ENCODE measurements around the gene CRYBB1. TPM values are rescaled to one million over a fixed set of nuclear protein-coding genes. Genes with fewer than 3 reads are reported as not detected.

Gene CRYBB1
- polyA plus RNA-seq, 1 of the 3 experiments (the other 2 are of a cell fraction): 0.05 TPM

DNA sequence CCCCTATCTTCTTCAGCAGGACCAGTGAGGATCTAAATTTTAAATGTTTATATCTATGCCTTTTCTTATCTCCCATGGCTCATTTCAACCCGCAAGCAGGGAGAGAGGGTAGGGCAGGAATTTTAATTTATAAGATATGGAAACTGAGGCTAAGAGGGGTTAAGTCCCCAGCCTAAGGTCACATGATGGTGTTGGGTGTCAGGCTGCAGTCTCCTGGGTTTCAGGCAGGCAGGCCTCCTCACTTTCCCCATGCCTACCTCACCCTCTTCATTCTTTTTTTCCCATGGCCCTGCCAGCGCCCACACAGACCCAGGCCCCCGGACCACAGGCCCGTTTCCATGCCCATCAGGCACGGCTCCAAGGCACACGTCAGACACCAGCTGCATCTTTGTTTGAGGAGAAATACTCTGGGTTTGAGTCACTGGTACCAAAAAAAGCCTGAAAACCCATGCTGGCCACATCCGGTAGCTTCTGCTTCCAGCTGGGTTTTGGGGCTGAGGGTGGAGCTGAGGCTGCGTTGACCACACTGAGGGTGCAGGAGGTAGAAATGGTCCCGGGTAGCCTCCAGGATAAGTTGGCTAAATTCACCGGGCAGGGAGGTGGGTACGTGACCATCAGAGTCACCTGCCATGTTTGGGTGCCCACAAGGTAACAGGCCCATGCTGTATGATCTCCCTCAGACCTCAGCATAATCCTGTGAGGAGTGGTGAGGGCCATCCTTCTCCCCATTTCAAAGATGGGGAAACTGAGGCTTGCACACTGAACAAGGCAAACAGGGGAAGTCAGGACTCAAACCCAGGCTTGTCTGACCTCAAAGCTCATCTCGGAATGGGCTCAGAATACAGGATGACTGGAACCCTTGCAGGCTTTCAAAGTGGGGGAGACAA, 7.5 kb downstream of the CRYBB1 start:
- H3K4me1 ChIP-seq (ENCODE audit: control insufficient read depth in 1 of 2, insufficient read depth in 2 of 2, low read depth in 1 of 2, low read length in 1 of 2): peaks cover 5 to 11% of the 10 kb centered on the region in 2 experiments; a peak in 3 of 4 replicates
- no peak overlapping the region for H2AFZ ChIP-seq (ENCODE audit: low read depth)
- CTCF ChIA-PET: interaction anchor here (1.0 kb wide), 1 partner anchor 59 kb away, joined by 3 read pairs; no protein-coding TSS in a partner anchor
- H3K27ac ChIP-seq (ENCODE audit: low read depth in 2 of 2, low read length in 1 of 2): peak overlapping the region in 1 of 2 experiments; percentile 72; a peak in 2 of 4 replicates
- WGBS (ENCODE audit: low lambda C conversion rate): 28% methylated on average over 10 of the region's 12 CpGs
- POLR2A ChIA-PET: no interaction called here
- H3K79me2 ChIP-seq (ENCODE audit: insufficient read depth): no peaks in the 10 kb centered on the region
- TF ChIP-seq FOSL2 (IDR thresholded peaks at IDR 0.05; ENCODE audit: borderline replicate concordance, low read depth): peak; percentile 86
- TF ChIP-seq FOXM1 (IDR thresholded peaks at IDR 0.05; ENCODE audit: low read depth): 0 out of 2 replicates have a peak, but pooled peaks have one; percentile 36
- peak; percentile 85 for TF ChIP-seq JUND (IDR thresholded peaks at IDR 0.05)
- TF ChIP-seq, protein P1, sequence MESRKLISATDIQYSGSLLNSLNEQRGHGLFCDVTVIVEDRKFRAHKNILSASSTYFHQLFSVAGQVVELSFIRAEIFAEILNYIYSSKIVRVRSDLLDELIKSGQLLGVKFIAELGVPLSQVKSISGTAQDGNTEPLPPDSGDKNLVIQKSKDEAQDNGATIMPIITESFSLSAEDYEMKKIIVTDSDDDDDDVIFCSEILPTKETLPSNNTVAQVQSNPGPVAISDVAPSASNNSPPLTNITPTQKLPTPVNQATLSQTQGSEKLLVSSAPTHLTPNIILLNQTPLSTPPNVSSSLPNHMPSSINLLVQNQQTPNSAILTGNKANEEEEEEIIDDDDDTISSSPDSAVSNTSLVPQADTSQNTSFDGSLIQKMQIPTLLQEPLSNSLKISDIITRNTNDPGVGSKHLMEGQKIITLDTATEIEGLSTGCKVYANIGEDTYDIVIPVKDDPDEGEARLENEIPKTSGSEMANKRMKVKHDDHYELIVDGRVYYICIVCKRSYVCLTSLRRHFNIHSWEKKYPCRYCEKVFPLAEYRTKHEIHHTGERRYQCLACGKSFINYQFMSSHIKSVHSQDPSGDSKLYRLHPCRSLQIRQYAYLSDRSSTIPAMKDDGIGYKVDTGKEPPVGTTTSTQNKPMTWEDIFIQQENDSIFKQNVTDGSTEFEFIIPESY (IDR thresholded peaks at IDR 0.05; ENCODE audit: borderline replicate concordance, low read depth): peak; percentile 61; the same call in 1 of the 2 replicates
- peak; percentile 96 for TF ChIP-seq MEF2A (IDR thresholded peaks at IDR 0.05; ENCODE audit: borderline replicate concordance, low read depth)
- no peak for TF ChIP-seq FOXJ3 (CRISPR knock-in tag; IDR thresholded peaks at IDR 0.05)
- TF ChIP-seq POLR2AphosphoS5 (IDR thresholded peaks at IDR 0.05; ENCODE audit: low read depth, low read length): peak; percentile 48; the same call in 1 of the 2 replicates
- TF ChIP-seq SIN3A (IDR thresholded peaks at IDR 0.05; ENCODE audit: borderline replicate concordance, low read depth, low read length): no peak
- TF ChIP-seq, protein P2, sequence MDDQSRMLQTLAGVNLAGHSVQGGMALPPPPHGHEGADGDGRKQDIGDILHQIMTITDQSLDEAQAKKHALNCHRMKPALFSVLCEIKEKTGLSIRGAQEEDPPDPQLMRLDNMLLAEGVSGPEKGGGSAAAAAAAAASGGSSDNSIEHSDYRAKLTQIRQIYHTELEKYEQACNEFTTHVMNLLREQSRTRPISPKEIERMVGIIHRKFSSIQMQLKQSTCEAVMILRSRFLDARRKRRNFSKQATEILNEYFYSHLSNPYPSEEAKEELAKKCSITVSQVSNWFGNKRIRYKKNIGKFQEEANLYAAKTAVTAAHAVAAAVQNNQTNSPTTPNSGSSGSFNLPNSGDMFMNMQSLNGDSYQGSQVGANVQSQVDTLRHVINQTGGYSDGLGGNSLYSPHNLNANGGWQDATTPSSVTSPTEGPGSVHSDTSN (IDR thresholded peaks at IDR 0.05): peak; percentile 64
- TF ChIP-seq TEAD4 (IDR thresholded peaks at IDR 0.05; ENCODE audit: borderline replicate concordance, insufficient read depth): peak; percentile 79
- TF ChIP-seq ELF1 (IDR thresholded peaks at IDR 0.05): no peak
- TF ChIP-seq CHD2 (IDR thresholded peaks at IDR 0.05; ENCODE audit: low read length, partially characterized antibody): no peak
- no peak for TF ChIP-seq RAD21 (IDR thresholded peaks at IDR 0.05; ENCODE audit: low read length)
- TF ChIP-seq, protein P3, sequence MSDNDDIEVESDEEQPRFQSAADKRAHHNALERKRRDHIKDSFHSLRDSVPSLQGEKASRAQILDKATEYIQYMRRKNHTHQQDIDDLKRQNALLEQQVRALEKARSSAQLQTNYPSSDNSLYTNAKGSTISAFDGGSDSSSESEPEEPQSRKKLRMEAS (IDR thresholded peaks at IDR 0.05; ENCODE audit: low read depth): peak; percentile 19; the same call in 1 of the 2 replicates
- TF ChIP-seq NFIC (IDR thresholded peaks at IDR 0.05; ENCODE audit: borderline replicate concordance): peak; percentile 93
- TF ChIP-seq TCF12 (IDR thresholded peaks at IDR 0.05): peak; percentile 97
- no peak for TF ChIP-seq YY1 (IDR thresholded peaks at IDR 0.05; ENCODE audit: low read depth)
- TF ChIP-seq EP300 (IDR thresholded peaks at IDR 0.05; ENCODE audit: borderline replicate concordance in 1 of 2, low read depth in 1 of 2, low read length in 1 of 2): peak in 1 of 2 experiments; percentile 79; a peak in 1 of 4 replicates
- peak; percentile 64; the same call in 1 of the 2 replicates for TF ChIP-seq RXRA (IDR thresholded peaks at IDR 0.05; ENCODE audit: borderline replicate concordance, low read depth)
- no peak for TF ChIP-seq NRF1 (IDR thresholded peaks at IDR 0.05; ENCODE audit: low read depth, low read length)
- H3K4me3 ChIP-seq (ENCODE audit: low read depth in 2 of 2, low read length in 1 of 2): no peak overlapping the region
- H3K9ac ChIP-seq: no peak overlapping the region
- no peaks in the 10 kb centered on the region for H3K27me3 ChIP-seq (ENCODE audit: insufficient read depth)
- H3K36me3 ChIP-seq (replicated peaks in 1 of 2; ENCODE audit: control insufficient read depth in 1 of 2, insufficient read depth in 2 of 2, low read length in 1 of 2): no peaks in the 10 kb centered on the region
- H4K20me1 ChIP-seq (ENCODE audit: insufficient read depth): no peaks in the 10 kb centered on the region
- H3K4me2 ChIP-seq: peak overlapping the region; percentile 37
- no peaks in the 10 kb centered on the region for H3K9me3 ChIP-seq
- H3K9me2 ChIP-seq: no peaks in the 10 kb centered on the region
- DNase-seq: no peak
- peaks cover 7% of the 10 kb centered on the region for H3F3A ChIP-seq (replicated peaks; ENCODE audit: insufficient read depth)
